OCI-LY7 (cell line): ENCODE results near the gene AKR7A2.

Source experiments
- CTCF ChIP-seq: fragments of 200-600 bp; sonication (generic); conservative IDR thresholded peaks from 2 replicates; pipeline ENCODE4 v1.5.1; 2014; ENCODE audit warnings: mild to moderate bottlenecking, antibody characterized with exemption, low read length, moderate library complexity, mixed read lengths
- EZH2phosphoT487 ChIP-seq: fragments of 200-600 bp; sonication (generic); IDR thresholded peaks from 2 replicates; pipeline ENCODE4 v1.6.1; 2018; ENCODE audit warnings: low read depth, borderline replicate concordance, mild to moderate bottlenecking, mixed run types, antibody characterized with exemption, low read length, moderate library complexity, mixed read lengths

DNA sequence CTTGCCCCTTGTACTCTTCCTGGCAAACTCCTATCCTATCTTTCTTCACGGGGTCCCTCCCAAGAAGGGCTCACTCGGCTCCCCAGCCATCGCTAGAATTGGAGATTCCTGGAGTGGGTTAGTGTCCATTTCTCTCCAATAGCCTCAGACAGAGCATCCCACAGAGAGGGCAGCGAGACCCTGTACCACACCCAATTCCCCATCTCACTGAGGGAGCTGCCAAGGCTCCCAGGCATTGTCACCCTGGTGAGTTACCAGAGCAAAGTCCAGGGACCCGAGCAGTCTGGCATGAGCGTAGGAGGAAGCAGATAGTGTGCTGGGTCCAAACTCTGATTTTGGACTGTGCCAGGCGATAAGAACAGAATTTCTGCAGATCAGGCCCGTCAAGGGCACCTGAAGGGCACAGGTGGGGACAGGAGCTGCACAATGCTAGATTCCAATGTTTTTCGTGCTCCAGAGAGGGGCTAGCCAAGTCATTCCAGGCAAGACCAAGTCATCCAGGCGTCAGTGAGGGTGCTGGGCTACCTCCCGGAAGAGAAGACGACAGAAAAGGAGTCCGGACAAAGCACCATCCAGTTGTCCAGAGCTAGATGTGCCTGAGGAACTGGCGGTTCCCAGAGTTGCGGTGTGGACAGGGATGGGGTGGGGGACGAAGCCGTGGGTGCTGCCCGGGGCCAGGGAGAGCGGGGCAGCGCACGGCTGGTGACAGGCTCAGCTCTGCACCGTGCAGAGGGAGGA, 38.7 kb downstream of the AKR7A2 start:
- no peak for TF ChIP-seq CTCF
- no peak for TF ChIP-seq EZH2phosphoT487
